Measurements from ENCODE around the gene ARV1.

ARV1 gene

GRCh38 chr1:230978491-230979388 is at the start of gene ARV1, which contains the start of gene TTC13:
TSS of gene ARV1 (plus strand) at chr1:230979094. CDS start at chr1:230979106, 12 bp downstream.
TSS of gene TTC13 (minus strand) at chr1:230978861. CDS start at chr1:230978830, 31 bp downstream.
- DNase-seq, result peak; percentile 96

- DNase-seq, result no peak
These were observed 47.9 kb upstream of the ARV1 start for GRCh38 chr1:230930986-230931385.

- DNase-seq, result no peak
These were observed 43.0 kb upstream of the ARV1 start for GRCh38 chr1:230935852-230936251.

- no peak for DNase-seq
These were observed 42.4 kb upstream of the ARV1 start for GRCh38 chr1:230936475-230936874.

GRCh38 chr1:230937371-230937770 is 41.5 kb upstream of the ARV1 start:
- DNase-seq, result no peak

GRCh38 chr1:230938924-230939368 is 39.9 kb upstream of the ARV1 start:
- DNase-seq, result no peak

- DNase-seq, result no peak
These were observed 38.9 kb upstream of the ARV1 start for GRCh38 chr1:230939806-230940489.

- no peak for DNase-seq
These were observed 38.0 kb upstream of the ARV1 start for GRCh38 chr1:230940848-230941247.

- no peak for DNase-seq
These were observed 35.8 kb upstream of the ARV1 start for GRCh38 chr1:230943048-230943593.

GRCh38 chr1:230948301-230948700 is 30.6 kb upstream of the ARV1 start:
- no peak for DNase-seq

GRCh38 chr1:230948903-230949302 is 30.0 kb upstream of the ARV1 start:
- no peak for DNase-seq

GRCh38 chr1:230950404-230950803 is 28.5 kb upstream of the ARV1 start:
- no peak for DNase-seq

- no peak for DNase-seq
These were observed 21.3 kb upstream of the ARV1 start for GRCh38 chr1:230957580-230957989.

GRCh38 chr1:230958370-230958769 is 20.5 kb upstream of the ARV1 start:
- DNase-seq, result no peak

GRCh38 chr1:230964896-230965295 is 14.0 kb upstream of the ARV1 start:
- DNase-seq, result no peak

- no peak for DNase-seq
These were observed 13.4 kb upstream of the ARV1 start for GRCh38 chr1:230965535-230965934.

- no peak for DNase-seq
These were observed 12.5 kb upstream of the ARV1 start for GRCh38 chr1:230966358-230966873.

GRCh38 chr1:230970432-230970831 is 8.5 kb upstream of the ARV1 start:
- no peak for DNase-seq

GRCh38 chr1:230971771-230972170 is 7.1 kb upstream of the ARV1 start:
- DNase-seq, result no peak

- DNase-seq, result no peak
These were observed 6.0 kb upstream of the ARV1 start for GRCh38 chr1:230972855-230973271.

GRCh38 chr1:230975636-230976035 is 3.3 kb upstream of the ARV1 start:
- DNase-seq, result no peak

GRCh38 chr1:230976360-230976759 is 2.5 kb upstream of the ARV1 start:
- DNase-seq, result no peak
